H9 (cell line): Measurements from ENCODE around the gene RPS6KB2. TPM values are rescaled to one million over a fixed set of nuclear protein-coding genes. Genes with fewer than 3 reads are reported as not detected.

Source experiments
- DNase-seq: peaks from one replicate; pipeline ENCODE4 v3.0.0-alpha.2; 2017
- H2AFZ ChIP-seq: one replicate; pipeline ENCODE4 v1.6.1; 2013; ENCODE audit warnings: mild to moderate bottlenecking, low read length, control low read depth, moderate library complexity
- H2AK5ac ChIP-seq: 2 replicates; pipeline ENCODE4 v1.6.1; 2013; ENCODE audit warnings: low read length, control low read depth, mixed read lengths; ENCODE audit not compliant: insufficient read length
- H2BK120ac ChIP-seq: one replicate; pipeline ENCODE4 v1.6.1; 2013; ENCODE audit warnings: low read depth, mild to moderate bottlenecking, low read length, control low read depth, inconsistent platforms; ENCODE audit not compliant: poor library complexity, severe bottlenecking
- H2BK12ac ChIP-seq: 2 replicates; pipeline ENCODE4 v1.6.1; 2013; ENCODE audit warnings: low read length, control low read depth, mixed read lengths, low read depth; ENCODE audit not compliant: insufficient read length
- H2BK15ac ChIP-seq: 2 replicates; pipeline ENCODE4 v1.6.1; 2013; ENCODE audit warnings: low read depth, low read length, control low read depth
- H2BK20ac ChIP-seq: one replicate; pipeline ENCODE4 v1.6.1; 2013; ENCODE audit warnings: low read depth, mild to moderate bottlenecking, low read length, control low read depth, inconsistent platforms; ENCODE audit not compliant: poor library complexity, severe bottlenecking
- H2BK5ac ChIP-seq: 2 replicates; pipeline ENCODE4 v1.6.1; 2013; ENCODE audit warnings: low read length, control low read depth, mixed read lengths; ENCODE audit not compliant: insufficient read length
- H3K14ac ChIP-seq: 2 replicates; pipeline ENCODE4 v1.6.1; 2013; ENCODE audit warnings: low read length, control low read depth; ENCODE audit not compliant: insufficient read depth
- H3K18ac ChIP-seq: 2 replicates; pipeline ENCODE4 v1.6.1; 2013; ENCODE audit warnings: low read depth, mild to moderate bottlenecking, mixed read lengths, low read length, control low read depth; ENCODE audit not compliant: insufficient read length
- H3K23ac ChIP-seq: 2 replicates; pipeline ENCODE4 v1.6.1; 2013; ENCODE audit warnings: low read length, control low read depth, mixed read lengths, low read depth; ENCODE audit not compliant: insufficient read length
- H3K23me2 ChIP-seq: 2 replicates; pipeline ENCODE4 v1.6.1; 2013; ENCODE audit warnings: low read depth, mild to moderate bottlenecking, mixed read lengths, low read length, control low read depth; ENCODE audit not compliant: insufficient read length, poor library complexity, severe bottlenecking
- H3K27ac ChIP-seq: 2 replicates; pipeline ENCODE4 v1.5.1; 2013; ENCODE audit warnings: low read length, control low read depth, mixed read lengths, low read depth; ENCODE audit not compliant: insufficient read length
- H3K27me3 ChIP-seq: 2 replicates; pipeline ENCODE4 v1.6.1; 2013; ENCODE audit warnings: low read length, control low read depth, inconsistent platforms; ENCODE audit not compliant: insufficient read depth
- H3K4ac ChIP-seq: 2 replicates; pipeline ENCODE4 v1.6.1; 2013; ENCODE audit warnings: low read depth, mild to moderate bottlenecking, control low read depth, inconsistent platforms, low read length, moderate library complexity
- H3K4me1 ChIP-seq: 2 replicates; pipeline ENCODE4 v1.6.1; 2013; ENCODE audit warnings: low read length, control low read depth, inconsistent platforms; ENCODE audit not compliant: insufficient read depth
- H3K4me2 ChIP-seq: 2 replicates; pipeline ENCODE4 v1.6.1; 2013; ENCODE audit warnings: low read length, control low read depth, mixed read lengths; ENCODE audit not compliant: insufficient read length, insufficient read depth
- H3K56ac ChIP-seq: 2 replicates; pipeline ENCODE4 v1.6.1; 2013; ENCODE audit warnings: low read depth, mild to moderate bottlenecking, mixed read lengths, low read length, control low read depth; ENCODE audit not compliant: insufficient read length
- H3K79me1 ChIP-seq: 2 replicates; pipeline ENCODE4 v1.6.1; 2013; ENCODE audit warnings: low read depth, mild to moderate bottlenecking, moderate library complexity, low read length, control low read depth, inconsistent platforms; ENCODE audit not compliant: insufficient read depth, poor library complexity, severe bottlenecking
- H3K79me2 ChIP-seq: 2 replicates; pipeline ENCODE4 v1.6.1; 2013; ENCODE audit warnings: low read length, control low read depth, inconsistent platforms; ENCODE audit not compliant: insufficient read depth
- H3K9ac ChIP-seq: 2 replicates; pipeline ENCODE4 v1.6.1; 2013; ENCODE audit warnings: low read length, control low read depth, mixed read lengths; ENCODE audit not compliant: insufficient read length; ENCODE audit errors: extremely low read depth
- H3K9me3 ChIP-seq: one replicate; pipeline ENCODE4 v1.6.1; 2013; ENCODE audit warnings: low read depth, low read length, inconsistent platforms; ENCODE audit not compliant: control insufficient read depth
- H3T11ph ChIP-seq: one replicate; pipeline ENCODE4 v1.6.1; 2013; ENCODE audit warnings: mild to moderate bottlenecking, low read length, control low read depth, inconsistent platforms
- H4K20me1 ChIP-seq: one replicate; pipeline ENCODE4 v1.6.1; 2013; ENCODE audit not compliant: control insufficient read depth, insufficient read length, insufficient read depth
- H4K5ac ChIP-seq: 2 replicates; pipeline ENCODE4 v1.6.1; 2013; ENCODE audit warnings: low read depth, mild to moderate bottlenecking, mixed read lengths, low read length, control low read depth; ENCODE audit not compliant: insufficient read length
- H4K8ac ChIP-seq: replicated peaks from 2 replicates; pipeline ENCODE4 v1.6.1; 2013; ENCODE audit warnings: low read length, control low read depth, mixed read lengths, low read depth; ENCODE audit not compliant: insufficient read length
- H4K91ac ChIP-seq: 2 replicates; pipeline ENCODE4 v1.6.1; 2013; ENCODE audit warnings: low read depth, mild to moderate bottlenecking, moderate library complexity, mixed read lengths, low read length, control low read depth; ENCODE audit not compliant: insufficient read length
- H3K27ac Mint-ChIP-seq, 3 experiments: 2 replicates in 2 of 3; 3 replicates in 1 of 3; pipeline ENCODE4 v1.8.0; 2020 to 2021; ENCODE audit warnings: mixed read lengths in 3 of 3, mild to moderate bottlenecking in 1 of 3, moderate library complexity in 1 of 3
- H3K27me3 Mint-ChIP-seq: 2 replicates; pipeline ENCODE4 v1.8.0; 2021; ENCODE audit warnings: low read depth, mild to moderate bottlenecking, moderate library complexity, mixed read lengths
- H3K36me3 Mint-ChIP-seq, 3 experiments: 2 replicates in 2 of 3; 3 replicates in 1 of 3; pipeline ENCODE4 v1.8.0; 2020 to 2021; ENCODE audit warnings: low read depth in 3 of 3, mixed read lengths in 3 of 3; ENCODE audit not compliant: insufficient read depth in 1 of 3
- H3K4me1 Mint-ChIP-seq, 2 experiments: 2 replicates each; pipeline ENCODE4 v1.8.0; 2020; ENCODE audit warnings: mixed read lengths in 2 of 2
- H3K4me3 Mint-ChIP-seq, 2 experiments: 2 replicates in 1 of 2; 3 replicates in 1 of 2; pipeline ENCODE4 v1.8.0; 2020 to 2021; ENCODE audit warnings: mild to moderate bottlenecking in 2 of 2, mixed read lengths in 2 of 2, moderate library complexity in 1 of 2
- H3K9me3 Mint-ChIP-seq, 2 experiments: 2 replicates in 1 of 2; 3 replicates in 1 of 2; pipeline ENCODE4 v1.8.0; 2020; ENCODE audit warnings: mild to moderate bottlenecking in 2 of 2, mixed read lengths in 2 of 2, moderate library complexity in 1 of 2
- WGBS: extraction: QIAGEN DNeasy Blood & Tissue Kit; methylation state at CpG from one replicate; pipeline ENCODE4 v1.1.7; 2013; ENCODE audit warnings: missing lambda C conversion rate, low lambda C conversion rate, mixed read lengths; ENCODE audit not compliant: insufficient read length; ENCODE audit errors: extremely low coverage; 5-methylcytosine and 5-hydroxymethylcytosine counted together
- total RNA-seq: library from RNA; stranded (reverse); gene quantifications from 2 replicates; pipeline ENCODE4 v1.2.1, GENCODE V29; 2021
- TF ChIP-seq, protein P1 (sequence below): fragments of 200-600 bp; sonication (generic); conservative IDR thresholded peaks from 3 replicates; pipeline ENCODE4 v1.8.0; 2021; ENCODE audit warnings: antibody characterized with exemption, mild to moderate bottlenecking

RPS6KB2 gene
- total RNA-seq, 1 experiment from 2014 or later, result 51.7 TPM

DNA sequence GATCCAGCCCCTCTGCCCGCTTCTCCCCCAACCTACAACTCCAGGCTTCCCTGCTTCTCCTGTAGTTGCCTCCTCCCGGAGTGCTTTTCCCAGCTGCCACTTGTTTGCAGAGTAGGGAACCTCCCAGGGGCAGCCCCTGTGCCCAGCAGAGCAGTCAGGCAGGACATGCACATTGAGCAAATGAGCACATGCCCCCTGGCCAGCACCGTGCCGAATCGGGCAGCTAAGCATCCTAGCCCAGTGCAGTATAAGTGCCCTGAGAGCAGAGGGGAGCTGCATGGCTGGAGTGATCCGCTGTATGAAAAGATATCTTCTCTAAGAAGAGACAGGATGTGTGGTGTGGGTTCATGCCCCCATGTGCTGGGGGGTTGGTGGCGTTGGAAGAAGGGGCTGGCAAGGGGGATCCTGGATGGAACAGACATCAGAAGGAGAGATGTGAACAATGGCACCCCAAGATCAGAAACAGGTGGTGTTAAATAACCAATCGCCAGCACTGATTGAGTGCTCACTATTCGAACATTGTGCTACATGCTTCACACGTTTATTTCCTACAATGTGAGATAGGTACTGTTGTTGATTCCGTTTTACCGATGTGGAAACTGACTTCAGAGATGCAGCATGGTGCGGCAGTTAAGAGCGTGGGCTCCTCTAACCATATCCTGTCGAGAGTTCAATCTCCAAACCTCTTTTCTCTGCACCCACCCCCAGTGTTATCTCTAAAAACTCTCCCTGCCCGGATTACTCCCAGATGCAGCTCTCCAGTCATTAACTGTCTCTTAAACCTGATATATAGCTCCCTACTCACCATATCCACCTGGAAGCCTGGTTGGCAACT, 55.8 kb downstream of the RPS6KB2 start:
- H2BK20ac ChIP-seq, result no peak overlapping the region
- no peak overlapping the region for H4K91ac ChIP-seq
- no peak overlapping the region for H3K27ac Mint-ChIP-seq
- H4K8ac ChIP-seq, result no peak overlapping the region
- no peak overlapping the region for H2BK5ac ChIP-seq
- DNase-seq, result no peak
- H3K9me3 Mint-ChIP-seq, result no peaks in the 10 kb centered on the region
- peak overlapping the region; percentile 83 to 84; a peak in 4 of 5 replicates for H3K4me3 Mint-ChIP-seq
- no peak overlapping the region for H2BK120ac ChIP-seq
- peaks cover 28% of the 10 kb centered on the region for H3K27me3 Mint-ChIP-seq
- H3K27me3 ChIP-seq, result no peaks in the 10 kb centered on the region; the same call in 1 of the 2 replicates
- no peaks in the 10 kb centered on the region for H4K20me1 ChIP-seq
- no peak overlapping the region for H3K56ac ChIP-seq
- no peak overlapping the region for H3K4ac ChIP-seq
- H2BK15ac ChIP-seq, result no peak overlapping the region
- no peaks in the 10 kb centered on the region for H3K79me2 ChIP-seq
- H3K79me1 ChIP-seq, result no peaks in the 10 kb centered on the region
- no peaks in the 10 kb centered on the region for H3K9me3 ChIP-seq
- no peak overlapping the region for H3K27ac ChIP-seq
- no peak overlapping the region for H3K14ac ChIP-seq
- peaks cover 5 to 12% (median 8%) of the 10 kb centered on the region in 3 experiments; a peak in 6 of 7 replicates for H3K36me3 Mint-ChIP-seq
- TF ChIP-seq, protein P1, sequence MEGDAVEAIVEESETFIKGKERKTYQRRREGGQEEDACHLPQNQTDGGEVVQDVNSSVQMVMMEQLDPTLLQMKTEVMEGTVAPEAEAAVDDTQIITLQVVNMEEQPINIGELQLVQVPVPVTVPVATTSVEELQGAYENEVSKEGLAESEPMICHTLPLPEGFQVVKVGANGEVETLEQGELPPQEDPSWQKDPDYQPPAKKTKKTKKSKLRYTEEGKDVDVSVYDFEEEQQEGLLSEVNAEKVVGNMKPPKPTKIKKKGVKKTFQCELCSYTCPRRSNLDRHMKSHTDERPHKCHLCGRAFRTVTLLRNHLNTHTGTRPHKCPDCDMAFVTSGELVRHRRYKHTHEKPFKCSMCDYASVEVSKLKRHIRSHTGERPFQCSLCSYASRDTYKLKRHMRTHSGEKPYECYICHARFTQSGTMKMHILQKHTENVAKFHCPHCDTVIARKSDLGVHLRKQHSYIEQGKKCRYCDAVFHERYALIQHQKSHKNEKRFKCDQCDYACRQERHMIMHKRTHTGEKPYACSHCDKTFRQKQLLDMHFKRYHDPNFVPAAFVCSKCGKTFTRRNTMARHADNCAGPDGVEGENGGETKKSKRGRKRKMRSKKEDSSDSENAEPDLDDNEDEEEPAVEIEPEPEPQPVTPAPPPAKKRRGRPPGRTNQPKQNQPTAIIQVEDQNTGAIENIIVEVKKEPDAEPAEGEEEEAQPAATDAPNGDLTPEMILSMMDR, result no peak
- no peak overlapping the region for H2BK12ac ChIP-seq
- no peaks in the 10 kb centered on the region for H3K23me2 ChIP-seq
- H3T11ph ChIP-seq, result no peak overlapping the region
- no CpG with 5 or more reads among the region's 16 CpGs for WGBS
- H3K9ac ChIP-seq, result no peak overlapping the region
- H3K4me1 ChIP-seq, result no peaks in the 10 kb centered on the region; the same call in 1 of the 2 replicates
- H3K18ac ChIP-seq, result no peak overlapping the region
- no peak overlapping the region for H3K23ac ChIP-seq
- no peak overlapping the region for H2AFZ ChIP-seq
- H3K4me1 Mint-ChIP-seq, result peaks cover 19 to 25% of the 10 kb centered on the region in 2 experiments
- no peak overlapping the region for H3K4me2 ChIP-seq
- no peak overlapping the region for H2AK5ac ChIP-seq
- H4K5ac ChIP-seq, result no peak overlapping the region
